ENCODE data around the gene CDC14A.

DNA sequence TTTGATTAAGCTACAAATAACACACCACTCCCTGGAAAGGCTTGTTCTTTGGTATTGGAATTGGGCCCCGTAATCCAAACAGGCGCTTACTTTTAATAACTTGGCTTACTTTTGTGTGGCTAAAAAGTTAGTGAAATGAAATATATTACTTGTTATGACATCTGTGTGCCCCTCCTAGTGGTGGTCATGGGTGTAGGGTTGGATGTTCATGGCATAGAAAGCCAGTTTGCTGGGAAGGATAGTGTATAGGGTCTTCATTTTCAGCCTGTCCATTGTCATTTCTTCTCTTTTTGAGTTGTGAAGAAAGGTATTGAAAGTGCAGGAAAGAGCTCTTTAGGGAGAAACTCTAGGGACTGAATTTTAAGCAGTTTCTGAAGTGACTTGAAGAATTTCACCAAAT lies 5.9 kb downstream of the CDC14A start:
- TF ChIP-seq, protein P1, sequence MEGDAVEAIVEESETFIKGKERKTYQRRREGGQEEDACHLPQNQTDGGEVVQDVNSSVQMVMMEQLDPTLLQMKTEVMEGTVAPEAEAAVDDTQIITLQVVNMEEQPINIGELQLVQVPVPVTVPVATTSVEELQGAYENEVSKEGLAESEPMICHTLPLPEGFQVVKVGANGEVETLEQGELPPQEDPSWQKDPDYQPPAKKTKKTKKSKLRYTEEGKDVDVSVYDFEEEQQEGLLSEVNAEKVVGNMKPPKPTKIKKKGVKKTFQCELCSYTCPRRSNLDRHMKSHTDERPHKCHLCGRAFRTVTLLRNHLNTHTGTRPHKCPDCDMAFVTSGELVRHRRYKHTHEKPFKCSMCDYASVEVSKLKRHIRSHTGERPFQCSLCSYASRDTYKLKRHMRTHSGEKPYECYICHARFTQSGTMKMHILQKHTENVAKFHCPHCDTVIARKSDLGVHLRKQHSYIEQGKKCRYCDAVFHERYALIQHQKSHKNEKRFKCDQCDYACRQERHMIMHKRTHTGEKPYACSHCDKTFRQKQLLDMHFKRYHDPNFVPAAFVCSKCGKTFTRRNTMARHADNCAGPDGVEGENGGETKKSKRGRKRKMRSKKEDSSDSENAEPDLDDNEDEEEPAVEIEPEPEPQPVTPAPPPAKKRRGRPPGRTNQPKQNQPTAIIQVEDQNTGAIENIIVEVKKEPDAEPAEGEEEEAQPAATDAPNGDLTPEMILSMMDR (IDR thresholded peaks at IDR 0.05; ENCODE audit: insufficient read depth, low read depth, low read length) = peak; percentile 42
- no peak for TF ChIP-seq EZH2 (IDR thresholded peaks at IDR 0.05; ENCODE audit: insufficient read depth, low read length)

All from astrocyte (in vitro differentiated cells and primary cell).